HG03520 (cell line): ENCODE data around the gene B4GALNT4.
"Not testable (repeated sequence)": the region's sequence is repeated elsewhere in the genome, so short reads cannot be mapped to it uniquely, and the experiment has no call there.

Experiments used
- ATAC-seq: cut with Tn5 transposase; IDR thresholded peaks from one replicate; pipeline ENCODE4 v1.9.1; 2021; ENCODE audit warnings: mild to moderate bottlenecking, moderate library complexity; ENCODE audit not compliant: unreplicated experiment

B4GALNT4 gene

DNA sequence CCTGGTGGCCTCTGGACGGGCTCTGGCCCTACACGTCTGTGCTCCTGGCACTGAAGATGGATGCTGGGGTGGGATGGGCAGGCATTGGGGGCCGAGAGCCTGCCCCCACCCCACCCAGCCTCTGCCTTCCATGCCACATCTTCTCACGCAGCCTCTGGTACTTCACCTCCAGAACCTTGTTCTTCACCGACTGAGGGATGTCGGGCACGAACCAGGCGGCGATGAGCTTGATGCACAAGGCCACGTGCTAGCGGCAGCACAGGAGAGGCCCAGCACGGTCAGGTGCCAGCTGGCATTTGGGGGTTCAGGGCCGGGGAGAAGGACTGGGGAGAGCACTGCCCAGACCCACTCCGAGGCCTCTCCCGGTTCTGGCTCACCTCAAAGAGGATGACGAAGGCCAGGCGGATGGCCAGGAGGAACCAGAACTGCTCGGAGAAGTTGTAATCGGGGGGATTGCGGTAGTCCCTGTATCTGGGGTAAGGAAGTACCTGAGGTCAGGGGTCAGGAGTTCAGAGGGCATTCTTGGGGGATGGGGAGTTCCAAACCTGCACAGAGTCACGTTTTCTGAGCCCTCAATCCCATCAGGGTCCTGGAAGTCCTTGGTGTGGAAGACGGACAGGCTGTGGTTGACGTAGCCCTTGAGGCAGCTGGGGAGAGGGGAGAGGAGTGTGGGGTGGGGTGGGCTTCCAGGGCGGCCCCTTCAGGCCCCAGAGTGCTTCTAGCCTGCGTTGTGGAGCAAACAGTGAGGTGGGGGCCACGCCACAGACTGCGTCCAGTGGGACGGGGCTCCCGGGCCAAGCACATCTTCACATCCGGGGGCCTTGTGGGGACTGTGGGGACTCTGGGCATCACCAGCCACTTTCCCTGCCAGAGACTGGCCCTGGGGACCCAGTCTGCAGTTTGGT lies 49.3 kb downstream of the B4GALNT4 start:
- no peak for ATAC-seq

DNA sequence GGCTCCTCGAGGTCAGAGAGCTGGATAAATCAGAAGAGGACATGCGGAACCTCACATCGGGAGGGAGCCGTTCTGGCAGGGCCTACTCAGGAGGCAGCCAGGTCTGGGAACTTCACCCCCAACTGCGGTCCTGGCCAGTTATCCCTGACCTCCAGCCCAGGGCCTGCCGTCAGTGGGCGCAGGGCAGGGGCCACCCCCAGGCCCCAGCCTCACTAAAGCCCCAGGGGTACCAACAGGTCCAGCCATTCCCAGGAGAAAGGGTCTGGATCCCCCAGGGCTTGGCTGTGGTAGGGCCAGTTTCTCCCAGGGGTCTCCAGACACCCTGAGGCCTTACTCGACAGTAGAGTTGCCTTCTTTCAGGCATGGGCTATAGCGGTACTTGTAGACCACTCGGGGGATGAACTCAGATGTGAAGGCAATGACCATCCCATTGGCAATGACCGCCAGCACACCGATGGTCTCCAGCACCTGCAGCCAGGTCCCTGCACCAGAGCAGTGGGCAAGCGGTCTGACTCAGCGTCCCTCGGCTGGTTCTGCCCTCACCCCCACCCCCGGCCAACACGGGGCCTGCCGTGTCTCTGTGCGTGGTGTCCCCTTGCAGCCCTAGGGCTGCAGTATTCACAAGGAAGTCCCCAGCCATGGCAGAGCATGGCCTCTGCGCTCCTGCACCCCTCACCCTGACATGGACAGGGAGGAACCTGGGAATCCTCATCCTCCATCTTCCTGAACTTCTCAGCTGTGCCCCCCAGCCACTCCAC lies 50.1 kb downstream of the B4GALNT4 start:
- ATAC-seq, result no peak

DNA sequence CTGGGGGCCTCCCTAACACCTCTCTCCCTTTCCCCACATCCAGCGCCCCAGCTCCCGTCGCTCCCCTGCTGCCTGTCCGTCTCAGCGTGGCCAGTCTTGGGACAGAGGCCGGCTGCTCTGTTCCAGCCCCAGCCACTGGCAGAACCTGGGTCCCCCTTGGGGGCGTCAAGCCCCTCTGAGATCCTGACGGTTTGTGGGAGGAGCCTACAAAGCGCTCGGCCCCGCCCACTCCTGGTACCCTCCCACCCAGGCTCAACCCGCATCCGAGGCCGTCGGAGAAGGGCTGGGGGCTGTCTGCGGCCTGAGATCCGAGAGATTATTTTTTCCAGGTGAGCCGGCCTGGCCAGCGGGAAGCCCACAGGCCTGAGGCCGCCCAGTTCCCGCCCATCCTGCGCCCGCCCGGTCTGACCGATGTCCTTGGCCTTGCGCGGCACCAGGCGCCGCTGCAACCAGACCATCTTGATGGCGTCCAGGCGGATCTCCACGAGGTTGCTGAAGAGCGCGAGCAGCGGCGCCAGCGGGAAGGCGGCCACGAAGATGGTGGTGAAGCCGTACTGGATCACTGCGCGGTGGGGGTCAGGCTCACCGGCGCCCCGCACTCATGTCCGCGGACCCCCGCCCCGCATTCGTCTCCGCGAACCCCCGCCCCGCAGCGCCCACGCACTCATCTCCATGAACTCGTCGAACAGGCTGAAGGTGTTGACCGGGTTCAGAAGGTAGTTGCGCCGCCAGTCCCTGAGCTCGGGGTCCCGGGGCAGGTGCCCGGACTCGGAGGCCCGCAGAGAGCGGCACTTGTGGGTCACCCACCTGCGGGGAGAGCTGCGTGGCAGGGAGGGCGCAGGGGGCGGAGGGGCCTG lies 51.0 kb downstream of the B4GALNT4 start:
- ATAC-seq, result no peak

DNA sequence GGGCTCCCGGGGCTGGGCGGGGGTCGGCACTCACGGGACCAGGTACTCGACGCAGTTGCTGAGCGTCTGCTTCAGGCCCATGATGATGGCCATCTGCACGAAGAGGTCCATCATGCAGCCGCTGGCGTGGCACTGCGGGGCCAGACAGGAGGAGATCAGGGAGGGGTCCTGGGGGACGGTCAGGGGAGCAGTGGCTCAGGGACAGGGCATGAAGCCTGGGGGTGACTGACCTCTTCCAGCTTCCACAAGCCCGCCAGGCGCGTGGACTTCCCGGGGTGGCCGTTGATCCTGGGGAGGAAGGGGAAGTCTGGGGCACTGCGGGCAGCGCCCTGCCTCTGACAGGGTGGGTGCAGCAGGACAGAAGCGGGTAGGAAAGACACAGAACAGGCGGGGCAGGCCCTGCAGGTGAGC lies 51.6 kb downstream of the B4GALNT4 start:
- ATAC-seq, result no peak

DNA sequence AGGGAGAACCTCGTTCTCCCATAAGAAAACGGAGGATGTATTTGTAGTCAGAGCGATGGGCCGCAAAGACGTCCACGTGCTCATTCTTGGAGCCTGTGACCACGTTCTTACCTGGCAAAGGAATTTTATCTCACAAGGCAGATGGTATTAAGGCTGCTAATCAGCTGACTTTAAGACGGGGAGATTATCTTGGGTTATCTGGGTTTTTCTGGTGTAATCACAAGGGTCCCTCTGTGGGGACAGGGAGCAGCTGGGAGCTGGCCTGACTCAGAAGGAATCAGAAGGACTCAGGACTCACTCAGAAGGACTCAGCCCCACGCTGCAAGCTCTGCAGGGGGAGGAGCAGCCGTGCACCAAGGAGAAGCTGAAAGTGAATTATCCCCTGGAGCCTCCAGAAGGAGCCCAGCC lies 53.0 kb downstream of the B4GALNT4 start:
- ATAC-seq, result no peak

DNA sequence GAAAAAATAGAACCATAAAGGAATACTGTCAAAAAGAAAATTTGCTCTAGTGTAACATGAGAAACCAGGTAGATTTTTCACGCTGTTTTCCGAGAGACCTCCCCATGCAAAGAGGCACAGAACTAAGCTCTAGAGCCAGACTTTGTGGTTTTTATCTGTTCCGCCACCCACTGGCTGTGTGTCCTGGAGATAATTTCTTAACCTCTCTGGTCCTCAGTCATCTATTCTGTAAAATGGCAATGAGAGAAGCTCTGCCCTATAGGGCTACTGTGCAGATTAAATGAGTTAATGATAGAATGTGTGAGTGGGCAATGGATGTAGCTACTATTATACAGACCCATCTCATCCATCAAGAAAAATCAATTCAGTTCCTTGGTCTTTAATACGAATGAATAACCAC lies 54.9 kb downstream of the B4GALNT4 start:
- ATAC-seq, result no peak

DNA sequence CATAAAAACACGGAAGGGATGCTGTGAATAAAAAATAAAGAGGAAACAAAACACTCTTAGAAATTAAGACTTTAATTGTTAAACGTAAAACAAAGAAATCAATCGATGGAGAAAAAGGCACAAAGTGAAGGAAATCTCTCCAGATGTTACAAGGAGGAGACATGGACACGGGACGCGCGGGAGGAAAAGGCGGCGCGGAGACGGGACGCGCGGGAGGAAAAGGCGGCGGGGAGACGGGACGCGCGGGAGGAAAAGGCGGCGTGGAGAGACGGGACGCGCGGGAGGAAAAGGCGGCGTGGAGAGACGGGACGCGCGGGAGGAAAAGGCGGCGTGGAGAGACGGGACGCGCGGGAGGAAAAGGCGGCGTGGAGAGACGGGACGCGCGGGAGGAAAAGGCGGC lies 55.5 kb downstream of the B4GALNT4 start:
- not testable (repeated sequence) for ATAC-seq

DNA sequence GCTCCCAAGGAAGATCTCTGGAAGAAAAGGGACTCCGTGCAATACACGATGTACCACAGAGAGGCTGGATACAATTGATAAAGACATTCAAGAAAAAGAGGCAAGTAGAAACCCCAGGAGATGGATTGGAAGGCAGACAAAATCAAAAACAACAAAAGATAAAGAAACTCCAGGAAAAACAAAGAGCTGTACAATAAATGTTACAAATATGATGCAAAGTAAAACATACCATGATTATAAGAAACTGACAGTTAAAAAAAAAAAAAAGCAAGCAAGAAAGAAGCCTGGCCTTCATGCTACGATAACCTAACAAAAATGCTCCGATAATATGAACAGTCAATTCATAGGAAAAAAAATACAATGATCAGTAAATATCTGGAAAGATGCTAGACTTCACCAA lies 56.0 kb downstream of the B4GALNT4 start:
- no peak for ATAC-seq

DNA sequence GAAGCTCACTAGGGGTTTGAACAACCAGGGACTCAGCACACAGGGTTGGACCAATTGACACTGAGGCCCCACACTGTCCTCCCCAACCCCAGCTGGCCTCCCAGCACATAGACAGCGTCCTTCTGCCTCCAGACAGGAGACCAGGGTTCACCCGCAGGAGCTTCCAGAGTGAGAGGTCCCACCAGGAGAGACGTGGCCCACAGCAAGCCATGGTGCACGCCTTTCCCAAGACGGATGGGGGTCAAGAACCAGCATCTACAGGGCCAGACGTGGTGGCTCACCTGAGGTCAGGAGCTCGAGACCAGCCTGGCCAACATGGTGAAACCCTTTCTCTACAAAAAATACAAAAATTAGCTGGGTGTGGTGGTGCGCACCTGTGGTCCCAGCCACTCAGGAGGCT lies 57.6 kb downstream of the B4GALNT4 start:
- ATAC-seq, result no peak

DNA sequence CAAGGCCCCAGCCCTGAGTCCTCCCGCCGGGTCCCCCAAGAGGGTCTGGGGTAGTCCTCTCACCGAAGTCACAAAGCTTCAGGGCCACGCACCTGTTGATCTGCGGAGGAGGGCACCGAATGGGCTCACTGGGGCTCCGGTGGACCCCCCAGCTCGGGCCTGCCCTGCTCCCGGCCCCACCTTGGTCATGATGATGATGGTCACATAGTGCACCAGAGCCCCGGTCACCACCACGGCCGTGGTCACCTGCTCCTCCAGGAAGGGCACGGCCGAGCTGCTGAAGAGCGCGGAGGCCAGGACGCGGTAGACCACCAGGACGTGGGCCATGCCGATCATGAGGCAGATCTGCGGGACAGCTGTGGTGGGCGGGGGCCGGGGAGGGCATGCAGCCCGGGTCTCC lies 59.0 kb downstream of the B4GALNT4 start:
- ATAC-seq, result no peak

DNA sequence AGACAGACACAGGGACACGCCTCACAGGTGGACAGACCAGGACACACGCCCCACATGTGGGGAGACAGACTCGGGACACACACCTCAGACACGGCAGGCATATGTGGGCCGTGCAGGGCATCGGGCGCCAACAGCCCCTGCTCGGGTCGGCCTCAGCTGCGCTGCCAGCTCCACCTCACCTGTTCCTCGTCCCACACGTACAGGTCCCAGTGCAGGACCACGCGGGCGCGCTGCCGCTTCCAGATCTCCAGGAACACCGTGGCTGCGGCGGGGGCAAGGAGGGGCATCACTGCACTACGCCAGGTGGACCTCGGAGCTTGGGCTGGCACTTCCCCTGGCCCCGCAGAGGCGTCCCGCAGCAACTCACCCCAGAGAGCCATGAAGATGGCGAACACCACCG lies 60.1 kb downstream of the B4GALNT4 start:
- ATAC-seq, result no peak

DNA sequence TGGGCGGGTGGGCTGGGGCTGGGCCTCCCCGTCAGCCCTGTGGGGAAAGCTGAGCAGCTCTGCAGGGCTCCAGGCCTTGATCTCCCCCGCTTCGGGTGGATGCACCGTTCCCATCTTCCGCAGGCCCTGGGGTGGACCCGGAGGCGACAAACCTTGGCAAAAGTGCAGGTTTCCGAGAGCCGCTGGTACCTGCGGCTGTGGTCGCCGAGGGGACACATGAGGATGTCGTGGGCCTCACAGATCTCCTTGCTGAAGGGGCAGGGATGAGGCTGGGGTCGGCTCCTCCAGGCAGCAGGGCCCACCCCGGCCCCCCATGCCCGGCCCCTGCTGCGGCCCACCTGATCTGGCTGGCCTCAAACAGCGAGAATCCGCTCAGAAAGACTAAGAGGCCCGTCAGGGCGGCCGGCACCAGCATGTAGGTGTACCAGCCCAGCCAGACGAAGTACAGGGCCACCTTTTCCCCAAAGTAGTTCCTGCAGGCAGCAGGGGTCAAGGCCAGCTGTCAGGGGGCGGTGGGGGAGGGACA lies 60.7 kb downstream of the B4GALNT4 start:
- ATAC-seq, result no peak
